B cell (primary cell): ENCODE results near the gene RALGAPA2. TPM values are rescaled to one million over a fixed set of nuclear protein-coding genes. Genes with fewer than 3 reads are reported as not detected.
A peak's percentile ranks its signal among the peaks of the same experiment; 100 is the strongest.

Experiments
- ATAC-seq: fragments of 200-7000 bp; cut with Tn5 transposase; one replicate; pipeline ENCODE4 v1.10.0; 2021; ENCODE audit warnings: low read depth, mild to moderate bottlenecking, moderate number of reproducible peaks, moderate library complexity
- CTCF ChIA-PET: fragments of 350-600 bp; sonication (Branson Sonifier 250); formaldehyde crosslinking; loops from one replicate; lab custom pipeline; 2021; ENCODE audit warnings: antibody characterized with exemption, inconsistent platforms; lab: Charles Lee
- POLR2A ChIA-PET: fragments of 350-600 bp; sonication (Branson Sonifier 250); formaldehyde crosslinking; loops from one replicate; lab custom pipeline; 2021; ENCODE audit warnings: antibody characterized with exemption; lab: Charles Lee
- DNase-seq: peaks from one replicate; pipeline ENCODE4 v3.0.0; 2013
- H2AFZ ChIP-seq: 2 replicates; pipeline ENCODE4 v1.6.1; 2012; ENCODE audit warnings: mild to moderate bottlenecking, low read depth, low read length; ENCODE audit not compliant: insufficient read depth, poor library complexity, severe bottlenecking
- H3K27ac ChIP-seq, 2 donors: 1 replicate in 1 of 2; 2 replicates in 1 of 2; pipeline ENCODE4 v1.5.1; 2012 to 2013; ENCODE audit warnings: low read length in 2 of 2, mild to moderate bottlenecking in 2 of 2, moderate library complexity in 1 of 2
- H3K27me3 ChIP-seq, 4 experiments: fragments of 200-600 bp in 1 of 4; sonication (generic) in 1 of 4; replicated peaks in 1 of 4; 1 replicate in 2 of 4; 2 replicates in 2 of 4; pipeline versions ENCODE4 v1.6.1 to v1.7.0; 2013 to 2016; ENCODE audit warnings: low read length in 3 of 4, mild to moderate bottlenecking in 2 of 4, mixed read lengths in 1 of 4, moderate library complexity in 1 of 4; ENCODE audit not compliant: insufficient read depth in 4 of 4, control insufficient read depth in 3 of 4; ENCODE audit errors: control extremely low read depth in 1 of 4
- H3K36me3 ChIP-seq, 2 experiments: replicated peaks in 1 of 2; 1 replicate in 1 of 2; 2 replicates in 1 of 2; pipeline versions ENCODE4 v1.6.1 to v1.7.1; 2013; ENCODE audit warnings: low read length in 1 of 2; ENCODE audit not compliant: insufficient read depth in 2 of 2, control insufficient read depth in 1 of 2; ENCODE audit errors: control extremely low read depth in 1 of 2, extremely low read depth in 1 of 2
- H3K4me1 ChIP-seq, 2 donors: fragments of 200-600 bp in 1 of 2; sonication (generic) in 1 of 2; 1 replicate in 1 of 2; 2 replicates in 1 of 2; pipeline versions ENCODE4 v1.5.1 to v1.6.1; 2013 to 2017; ENCODE audit warnings: low read length in 2 of 2; ENCODE audit not compliant: control insufficient read depth in 2 of 2, insufficient read depth in 2 of 2
- H3K4me2 ChIP-seq: replicated peaks from 2 replicates; pipeline ENCODE3; 2012; ENCODE audit warnings: mild to moderate bottlenecking, low read depth, low read length; ENCODE audit not compliant: poor library complexity, severe bottlenecking
- H3K4me3 ChIP-seq, 5 experiments: fragments of 200-600 bp in 1 of 5; sonication (generic) in 1 of 5; 1 replicate in 3 of 5; 2 replicates in 2 of 5; pipeline versions ENCODE4 v1.5.1 to v1.7.0; 2011 to 2016; ENCODE audit warnings: low read length in 4 of 5, mild to moderate bottlenecking in 4 of 5, low read depth in 2 of 5, control low read depth in 1 of 5, moderate library complexity in 1 of 5; ENCODE audit not compliant: insufficient read depth in 1 of 5; ENCODE audit errors: control extremely low read depth in 1 of 5, extremely low read depth in 1 of 5
- H3K79me2 ChIP-seq: fragments of 200-600 bp; sonication (generic); one replicate; pipeline ENCODE4 v1.6.0; 2016; ENCODE audit warnings: low read length; ENCODE audit not compliant: control insufficient read depth, insufficient read depth
- H3K9ac ChIP-seq: fragments of 200-600 bp; sonication (generic); 2 replicates; pipeline ENCODE4 v1.6.1; 2017; ENCODE audit warnings: mild to moderate bottlenecking, low read length, moderate library complexity
- H3K9me3 ChIP-seq, 3 donors: one replicate each; pipeline versions ENCODE4 v1.6.1 to v1.7.1; 2013; ENCODE audit warnings: low read length in 2 of 3; ENCODE audit not compliant: control insufficient read depth in 2 of 3, insufficient read depth in 1 of 3; ENCODE audit errors: control extremely low read depth in 1 of 3
- H4K20me1 ChIP-seq: 2 replicates; pipeline ENCODE4 v1.6.0; 2012; ENCODE audit warnings: mild to moderate bottlenecking, low read length; ENCODE audit not compliant: insufficient read depth, control insufficient read depth, poor library complexity, severe bottlenecking
- H3K27ac Mint-ChIP-seq: one replicate; pipeline ENCODE4 v1.8.0; 2021; ENCODE audit warnings: mixed read lengths
- H3K27me3 Mint-ChIP-seq: one replicate; pipeline ENCODE4 v1.8.0; 2021; ENCODE audit warnings: mixed read lengths
- H3K4me1 Mint-ChIP-seq: one replicate; pipeline ENCODE4 v1.8.0; 2021; ENCODE audit warnings: mixed read lengths
- H3K4me3 Mint-ChIP-seq: one replicate; pipeline ENCODE4 v1.8.0; 2021; ENCODE audit warnings: mixed read lengths
- H3K9me3 Mint-ChIP-seq: one replicate; pipeline ENCODE4 v1.8.0; 2022; ENCODE audit warnings: mixed read lengths; ENCODE audit not compliant: insufficient read depth
- CTCF ChIP-seq: fragments of 200-600 bp; IDR thresholded peaks from one replicate; pipeline ENCODE4 v1.8.0; 2022; ENCODE audit warnings: antibody characterized with exemption, mild to moderate bottlenecking
- EZH2 ChIP-seq: IDR thresholded peaks from 2 replicates; pipeline ENCODE4 v1.6.1; 2012; ENCODE audit warnings: borderline replicate concordance, low read depth, mild to moderate bottlenecking, moderate library complexity, low read length; ENCODE audit not compliant: insufficient read depth, poor library complexity, severe bottlenecking
- WGBS: methylation state at CpG from one replicate; pipeline ENCODE4 v1.1.5; 2013; ENCODE audit warnings: missing lambda C conversion rate; ENCODE audit not compliant: insufficient coverage; 5-methylcytosine and 5-hydroxymethylcytosine counted together
- intact Hi-C: fragments of 100-400 bp; cut with micrococcal nuclease; formaldehyde crosslinking; loops from one replicate; pipeline ENCODE4 v1.10.0; 2022
- polyA plus RNA-seq: library from polyadenylated mRNA; depleted of rRNA; stranded (reverse); fragments of >200 nt; gene quantifications from 2 replicates; pipeline ENCODE4 v1.2.3, GENCODE V29; 2012
- total RNA-seq, 2 donors: library from RNA; stranded (reverse); fragments of 120-200 nt in 1 of 2; gene quantifications; 1 replicate in 1 of 2; 2 replicates in 1 of 2; pipeline versions ENCODE4 v1.2.3 to v1.2.4, GENCODE V29; 2013 to 2022

The RALGAPA2 gene
- total and polyA plus RNA-seq, 2 donors (not counting 1 experiment from before 2014, with no cell fraction given): 6.4 to 33.1 TPM

DNA sequence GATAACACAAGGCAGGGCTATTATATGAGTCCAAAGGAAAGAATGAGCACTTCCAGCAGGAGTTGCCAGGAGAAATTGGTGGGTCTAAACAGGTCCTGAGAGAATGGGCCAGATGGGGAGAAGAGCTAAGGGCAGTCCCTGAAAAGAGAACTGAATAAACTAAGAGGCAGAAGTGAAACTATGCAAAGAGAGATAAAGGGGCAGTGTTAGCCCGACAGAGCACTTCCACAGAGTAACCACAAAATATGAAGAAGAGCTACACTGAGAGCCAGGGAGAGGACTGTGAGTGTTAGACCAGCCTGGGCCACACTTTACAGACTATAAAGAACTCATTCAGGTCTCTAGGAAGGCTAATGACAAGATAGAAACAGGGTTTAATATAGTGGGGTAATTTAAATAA lies 43.8 kb downstream of the RALGAPA2 start:
- H3K4me2 ChIP-seq: peak overlapping the region; percentile 36
- no CpG with 5 or more reads among the region's 1 CpG for WGBS
- Mint-ChIP-seq H3K4me3 (peak overlapping the region; percentile 28), H3K27me3 (no peaks in the 10 kb centered on the region), H3K9me3 (no peaks in the 10 kb centered on the region), H3K27ac (peak overlapping the region; percentile 34), H3K4me1 (peaks cover 30% of the 10 kb centered on the region)
- no peaks in the 10 kb centered on the region for H4K20me1 ChIP-seq
- peak; percentile 97 for ATAC-seq
- H3K36me3 ChIP-seq: no peaks in the 10 kb centered on the region
- TF ChIP-seq EZH2 (no peak), CTCF (no peak)
- CTCF ChIA-PET: interaction anchor here (1.1 kb wide), 1 partner anchor 157 kb away, joined by 3 read pairs; no protein-coding TSS in a partner anchor
- no peak overlapping the region for H3K9ac ChIP-seq
- no peaks in the 10 kb centered on the region for H3K9me3 ChIP-seq
- no peak overlapping the region for H2AFZ ChIP-seq
- peak overlapping the region in 1 of 2 donors; percentile 14 for H3K27ac ChIP-seq
- no peaks in the 10 kb centered on the region for H3K27me3 ChIP-seq
- H3K4me3 ChIP-seq: no peak overlapping the region
- intact Hi-C loops: loop anchor here (10.0 kb wide), 1 partner anchor 46 kb away; the partner anchor contains the start of gene RALGAPA2
- peaks cover 23 to 26% of the 10 kb centered on the region in 2 donors for H3K4me1 ChIP-seq
- peaks cover 4% of the 10 kb centered on the region for H3K79me2 ChIP-seq
- DNase-seq: peak; percentile 69
- POLR2A ChIA-PET: interaction anchor here (1.0 kb wide), 1 partner anchor 42 kb away, joined by 3 read pairs; no protein-coding TSS in a partner anchor

DNA sequence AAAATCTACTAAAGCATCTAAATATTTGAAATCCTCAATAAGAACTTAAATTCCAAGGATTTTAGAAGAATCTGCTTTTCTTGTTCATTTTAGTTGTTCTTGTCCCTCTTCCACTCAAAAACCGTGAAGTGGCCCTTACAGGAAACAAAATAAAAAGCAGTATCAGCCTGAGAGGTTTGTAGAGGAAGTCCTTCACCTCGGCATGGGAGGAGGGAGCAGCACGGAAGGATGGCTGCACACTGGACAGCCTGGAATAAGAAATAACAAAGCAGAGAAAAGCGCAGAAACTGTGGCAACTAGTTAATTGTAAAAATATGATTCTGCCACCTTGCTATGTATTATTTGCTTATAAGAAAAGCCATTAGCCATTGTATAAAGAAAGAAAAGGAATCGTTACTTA lies 46.1 kb downstream of the RALGAPA2 start:
- no peak overlapping the region for H3K27ac ChIP-seq
- peaks cover 15% of the 10 kb centered on the region for H3K79me2 ChIP-seq
- WGBS: 8% methylated on average over 2 of the region's 5 CpGs
- DNase-seq (no peak), ATAC-seq (no peak)
- Mint-ChIP-seq H3K4me1 (peaks cover 30% of the 10 kb centered on the region), H3K27me3 (no peaks in the 10 kb centered on the region), H3K4me3 (no peak overlapping the region), H3K9me3 (no peaks in the 10 kb centered on the region), H3K27ac (no peak overlapping the region)
- no peak overlapping the region for H2AFZ ChIP-seq
- no peak overlapping the region for H3K4me3 ChIP-seq
- H3K4me1 ChIP-seq: peaks cover 23 to 26% of the 10 kb centered on the region in 2 donors
- TF ChIP-seq EZH2 (no peak), CTCF (no peak)
- no peaks in the 10 kb centered on the region for H3K9me3 ChIP-seq
- no peaks in the 10 kb centered on the region for H3K36me3 ChIP-seq
- CTCF ChIA-PET: interaction anchor here (2.2 kb wide), 1 partner anchor 159 kb away, joined by 29 read pairs; no protein-coding TSS in a partner anchor
- H3K4me2 ChIP-seq: no peak overlapping the region
- no peaks in the 10 kb centered on the region for H3K27me3 ChIP-seq
- intact Hi-C loops: loop anchor here (10.0 kb wide), 1 partner anchor 48 kb away; the partner anchor contains the start of gene RALGAPA2
- POLR2A ChIA-PET: no interaction called here
- no peak overlapping the region for H3K9ac ChIP-seq
- H4K20me1 ChIP-seq: no peaks in the 10 kb centered on the region
